SK-N-SH (cell line): Measurements from ENCODE around the gene HMGXB3.

Experiments
- EP300 ChIP-seq, 2 experiments: IDR thresholded peaks; 2 replicates each; pipeline versions ENCODE4 v1.4.0 to v1.6.1; 2012; ENCODE audit warnings: borderline replicate concordance in 1 of 2, low read depth in 1 of 2, low read length in 1 of 2
- MAX ChIP-seq: IDR thresholded peaks from 2 replicates; pipeline ENCODE4 v1.4.0; 2012; ENCODE audit warnings: low read depth
- POLR2AphosphoS5 ChIP-seq: IDR thresholded peaks from 2 replicates; pipeline ENCODE4 v1.6.1; 2012; ENCODE audit warnings: low read depth, low read length
- RFX5 ChIP-seq: IDR thresholded peaks from 2 replicates; pipeline ENCODE4 v1.6.1; 2012; ENCODE audit warnings: mild to moderate bottlenecking, improper control_type of control experiment, low read length
- SMC3 ChIP-seq: IDR thresholded peaks from 2 replicates; pipeline ENCODE4 v1.6.1; 2012; ENCODE audit warnings: low read depth, low read length, improper control_type of control experiment
- TAF1 ChIP-seq: IDR thresholded peaks from 2 replicates; pipeline ENCODE4 v1.6.1; 2012; ENCODE audit warnings: low read depth, mild to moderate bottlenecking, low read length, moderate library complexity, borderline replicate concordance
- TF ChIP-seq, protein P1 (sequence below): fragments of 200-600 bp; sonication (generic); IDR thresholded peaks from 2 replicates; pipeline ENCODE4 v1.6.1; 2017; ENCODE audit warnings: antibody characterized with exemption, mild to moderate bottlenecking, moderate library complexity
- TF ChIP-seq, protein P2 (sequence below): IDR thresholded peaks from 2 replicates; pipeline ENCODE4 v1.4.0; 2012; ENCODE audit warnings: low read depth, borderline replicate concordance

DNA sequence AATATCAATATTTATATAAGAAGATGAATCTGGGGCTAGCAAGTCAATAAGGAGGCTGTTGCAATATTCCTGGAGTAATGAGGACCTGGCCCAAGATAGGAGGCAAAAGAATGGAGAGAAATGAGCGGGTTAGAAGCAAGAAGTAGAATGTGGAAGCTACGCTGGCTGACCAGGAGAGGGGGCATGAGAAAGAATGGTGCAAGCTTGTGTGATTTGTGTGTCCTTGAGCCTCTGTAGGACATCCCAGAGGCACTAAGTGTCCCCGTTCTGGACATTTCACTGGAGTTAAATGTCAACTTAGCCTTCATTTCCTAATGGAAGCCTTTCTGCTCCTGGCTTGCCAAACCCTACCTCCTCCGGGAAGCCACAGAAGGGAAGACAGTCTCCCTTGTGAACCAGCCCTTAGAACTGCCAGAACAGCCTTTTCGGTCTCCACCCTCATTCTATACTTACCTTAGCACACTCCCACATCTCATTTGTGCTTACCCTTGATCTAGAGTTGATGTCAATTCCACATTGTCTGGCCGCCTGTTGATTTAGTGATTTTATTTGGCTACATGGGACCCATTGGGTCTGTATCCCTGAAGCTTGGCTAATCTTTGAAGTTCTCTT lies 49.3 kb upstream of the HMGXB3 start:
- TF ChIP-seq, protein P1, sequence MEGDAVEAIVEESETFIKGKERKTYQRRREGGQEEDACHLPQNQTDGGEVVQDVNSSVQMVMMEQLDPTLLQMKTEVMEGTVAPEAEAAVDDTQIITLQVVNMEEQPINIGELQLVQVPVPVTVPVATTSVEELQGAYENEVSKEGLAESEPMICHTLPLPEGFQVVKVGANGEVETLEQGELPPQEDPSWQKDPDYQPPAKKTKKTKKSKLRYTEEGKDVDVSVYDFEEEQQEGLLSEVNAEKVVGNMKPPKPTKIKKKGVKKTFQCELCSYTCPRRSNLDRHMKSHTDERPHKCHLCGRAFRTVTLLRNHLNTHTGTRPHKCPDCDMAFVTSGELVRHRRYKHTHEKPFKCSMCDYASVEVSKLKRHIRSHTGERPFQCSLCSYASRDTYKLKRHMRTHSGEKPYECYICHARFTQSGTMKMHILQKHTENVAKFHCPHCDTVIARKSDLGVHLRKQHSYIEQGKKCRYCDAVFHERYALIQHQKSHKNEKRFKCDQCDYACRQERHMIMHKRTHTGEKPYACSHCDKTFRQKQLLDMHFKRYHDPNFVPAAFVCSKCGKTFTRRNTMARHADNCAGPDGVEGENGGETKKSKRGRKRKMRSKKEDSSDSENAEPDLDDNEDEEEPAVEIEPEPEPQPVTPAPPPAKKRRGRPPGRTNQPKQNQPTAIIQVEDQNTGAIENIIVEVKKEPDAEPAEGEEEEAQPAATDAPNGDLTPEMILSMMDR, result no peak
- TF ChIP-seq SMC3 (no peak), RFX5 (no peak), EP300 (IDR thresholded peaks at IDR 0.05; ENCODE audit: borderline replicate concordance in 1 of 2, low read depth in 1 of 2, low read length in 1 of 2) (no peak), TAF1 (no peak), MAX (no peak), POLR2AphosphoS5 (no peak)
- TF ChIP-seq, protein P2, sequence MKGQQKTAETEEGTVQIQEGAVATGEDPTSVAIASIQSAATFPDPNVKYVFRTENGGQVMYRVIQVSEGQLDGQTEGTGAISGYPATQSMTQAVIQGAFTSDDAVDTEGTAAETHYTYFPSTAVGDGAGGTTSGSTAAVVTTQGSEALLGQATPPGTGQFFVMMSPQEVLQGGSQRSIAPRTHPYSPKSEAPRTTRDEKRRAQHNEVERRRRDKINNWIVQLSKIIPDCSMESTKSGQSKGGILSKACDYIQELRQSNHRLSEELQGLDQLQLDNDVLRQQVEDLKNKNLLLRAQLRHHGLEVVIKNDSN, result no peak
